ENCODE measurements around the gene LAS1L.

GRCh38 chrX:65493431-65493830 is 41.2 kb downstream of the LAS1L start:
- no peak for TF ChIP-seq E2F6 (IDR thresholded peaks at IDR 0.05; ENCODE audit: borderline replicate concordance, low read depth)
- no peak for TF ChIP-seq SMC3 (IDR thresholded peaks at IDR 0.05)
- TF ChIP-seq EHMT2 (IDR thresholded peaks at IDR 0.05; ENCODE audit: low read depth), result no peak
- TF ChIP-seq CTCF (IDR thresholded peaks at IDR 0.05), result no peak
- no peak for TF ChIP-seq JUN (IDR thresholded peaks at IDR 0.05)
- no peak for TF ChIP-seq POLR2A (IDR thresholded peaks at IDR 0.05; ENCODE audit: low read length)

All from A549 (cell line).